Aorta (tissue), 5 donors: ENCODE results near the gene COX8C. TPM values are rescaled to one million over a fixed set of nuclear protein-coding genes. Genes with fewer than 3 reads are reported as not detected.
"Not testable (repeated sequence)": the region's sequence is repeated elsewhere in the genome, so short reads cannot be mapped to it uniquely, and the experiment has no call there.

Experiments
- ATAC-seq: fragments of 200-7000 bp; cut with Tn5 transposase; one replicate; pipeline ENCODE4 v1.9.1; 2022; ENCODE audit warnings: moderate library complexity; ENCODE audit not compliant: low FRiP score
- DNase-seq, 2 donors: peaks; one replicate each; pipeline ENCODE4 v3.0.0-alpha.2; 2020
- H3K27ac ChIP-seq, 2 donors: one replicate each; pipeline ENCODE4 v1.5.1; 2013; ENCODE audit warnings: low read length in 2 of 2, mild to moderate bottlenecking in 2 of 2, moderate library complexity in 2 of 2, control low read depth in 1 of 2, inconsistent platforms in 1 of 2, low read depth in 1 of 2
- H3K27me3 ChIP-seq, 2 donors: one replicate each; pipeline ENCODE4 v1.6.1; 2013; ENCODE audit warnings: control low read depth in 1 of 2, low read length in 1 of 2, mild to moderate bottlenecking in 1 of 2, moderate library complexity in 1 of 2; ENCODE audit not compliant: insufficient read depth in 2 of 2, control insufficient read depth in 1 of 2
- H3K36me3 ChIP-seq, 2 donors: one replicate each; pipeline ENCODE4 v1.6.1; 2013; ENCODE audit warnings: control low read depth in 1 of 2, low read length in 1 of 2, mild to moderate bottlenecking in 1 of 2; ENCODE audit not compliant: insufficient read depth in 2 of 2, control insufficient read depth in 1 of 2
- H3K4me1 ChIP-seq, 2 donors: one replicate each; pipeline ENCODE4 v1.6.1; 2013; ENCODE audit warnings: low read length in 2 of 2, control low read depth in 1 of 2, mild to moderate bottlenecking in 1 of 2, moderate library complexity in 1 of 2; ENCODE audit not compliant: insufficient read depth in 2 of 2, control insufficient read depth in 1 of 2
- H3K4me3 ChIP-seq, 2 donors: one replicate each; pipeline ENCODE4 v1.5.1; 2013; ENCODE audit warnings: low read length in 2 of 2, control low read depth in 1 of 2, mild to moderate bottlenecking in 1 of 2
- H3K9me3 ChIP-seq: one replicate; pipeline ENCODE4 v1.6.1; 2013; ENCODE audit warnings: mild to moderate bottlenecking, low read length; ENCODE audit not compliant: control insufficient read depth
- WGBS, 2 donors: extraction: QIAGEN DNeasy Blood & Tissue Kit; methylation state at CpG; one replicate each; pipeline ENCODE4 v1.1.7; 2013; 5-methylcytosine and 5-hydroxymethylcytosine counted together
- intact Hi-C, 2 donors: fragments of 100-400 bp; cut with DNase I; formaldehyde crosslinking; loops; one replicate each; pipeline versions ENCODE4 v1.14.2 to v1.15.0; 2022
- polyA plus RNA-seq, 2 donors: library from polyadenylated mRNA; stranded (reverse); fragments of 200-250 nt; gene quantifications; one replicate each; pipeline ENCODE4 v1.2.3, GENCODE V29; 2013
- total RNA-seq, 2 donors: library from RNA; stranded (reverse); fragmentation: NEBNext Ultra II Directional; extraction: Animal tissue kit (Norgen Biotek cat#: 25700); gene quantifications; one replicate each; pipeline ENCODE4 v1.2.1, GENCODE V29; 2021
- donor health status: healthy with polysubstance abuse.
- donor health status: Bipolar disorder and iron deficiency.
- donor health status: DM: no; HTN: no; CAD: no.
- donor health status: DM: no; HTN: no; CAD: no.
- donor health status: DM: yes; HTN: yes; CAD: no.

The COX8C gene
- total and polyA plus RNA-seq, 4 donors = not detected

- no peak for ATAC-seq
- Histone ChIP-seq H3K27me3 (no peaks in the 10 kb centered on the region), H3K4me1 (no peaks in the 10 kb centered on the region), H3K27ac (no peak overlapping the region), H3K4me3 (no peak overlapping the region), H3K36me3 (peaks cover 0 to 2% of the 10 kb centered on the region in 2 donors), H3K9me3 (no peaks in the 10 kb centered on the region)
- no peak for DNase-seq
- intact Hi-C loops = no loop called here
- WGBS, 2 donors = 98% methylated on average over 7 of the region's 7 CpGs
These were observed 9.1 kb upstream of the COX8C start for GRCh38 chr14:93337884-93338283.

GRCh38 chr14:93343266-93343665 is 3.7 kb upstream of the COX8C start:
- WGBS, 2 donors = 77 to 78% methylated on average over 1 of the region's 1 CpG
- ATAC-seq (no peak), DNase-seq (no peak)
- Histone ChIP-seq H3K36me3 (no peaks in the 10 kb centered on the region), H3K27me3 (no peaks in the 10 kb centered on the region), H3K4me3 (no peak overlapping the region), H3K4me1 (no peaks in the 10 kb centered on the region), H3K27ac (no peak overlapping the region), H3K9me3 (no peaks in the 10 kb centered on the region)
- intact Hi-C loops = no loop called here

DNA sequence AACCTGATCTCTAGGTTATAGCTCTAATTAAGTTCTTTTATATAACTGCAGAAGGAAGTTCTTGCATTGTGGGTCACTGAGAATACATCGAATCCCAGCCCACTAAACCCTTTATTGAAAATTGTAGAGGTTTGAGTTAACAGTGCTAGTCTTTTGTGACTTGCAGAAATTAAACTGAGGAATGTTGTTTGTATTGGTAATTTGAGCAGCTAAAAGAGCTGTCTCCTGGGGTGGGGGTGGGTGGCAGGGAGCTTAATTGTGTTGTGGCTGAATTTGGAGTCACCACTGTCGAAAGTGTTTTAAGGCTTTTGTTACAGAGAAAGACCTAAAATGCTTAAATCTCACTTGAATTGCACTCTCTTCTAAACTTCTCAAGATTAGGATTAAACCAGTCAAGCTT is 3.2 kb upstream of the COX8C start:
- ATAC-seq (no peak), DNase-seq (no peak)
- Histone ChIP-seq H3K27me3 (no peaks in the 10 kb centered on the region), H3K36me3 (no peaks in the 10 kb centered on the region), H3K27ac (no peak overlapping the region), H3K9me3 (no peaks in the 10 kb centered on the region), H3K4me1 (no peaks in the 10 kb centered on the region), H3K4me3 (no peak overlapping the region)
- 56 to 59% methylated on average over 2 of the region's 2 CpGs for WGBS, 2 donors
- intact Hi-C loops = no loop called here

GRCh38 chr14:93347850-93348249 is 868 bp downstream of the COX8C start:
- no peaks in the 10 kb centered on the region for H3K36me3 ChIP-seq
- no peaks in the 10 kb centered on the region for H3K9me3 ChIP-seq
- DNase-seq (no peak), ATAC-seq (no peak)
- H3K27me3 ChIP-seq = no peaks in the 10 kb centered on the region
- H3K27ac ChIP-seq = no peak overlapping the region
- WGBS, 2 donors = 87 to 88% methylated on average over 8 of the region's 8 CpGs
- H3K4me3 ChIP-seq = no peak overlapping the region
- intact Hi-C loops = no loop called here
- H3K4me1 ChIP-seq = no peaks in the 10 kb centered on the region

DNA sequence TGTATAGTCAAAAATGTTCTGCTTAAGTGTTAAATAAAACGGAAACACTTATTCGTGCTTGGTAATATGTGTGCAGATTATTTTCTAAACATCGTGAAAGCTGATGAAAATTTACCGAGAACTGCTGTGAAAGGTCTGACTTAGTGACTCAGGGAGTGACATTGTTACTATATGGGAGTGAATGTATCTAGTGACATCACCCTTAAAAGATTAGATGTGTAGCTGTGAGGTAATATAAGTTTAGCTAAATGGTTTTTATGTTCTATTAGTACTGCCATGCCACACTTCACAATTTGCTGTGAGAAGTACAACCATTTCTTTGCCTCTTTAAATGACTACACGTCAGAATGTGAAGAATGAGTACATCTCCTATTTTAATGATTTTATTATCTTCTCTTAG is 1.3 kb downstream of the COX8C start:
- no peak for ATAC-seq
- intact Hi-C loops = no loop called here
- H3K4me1 ChIP-seq = no peaks in the 10 kb centered on the region
- 88 to 89% methylated on average over 5 of the region's 5 CpGs for WGBS, 2 donors
- H3K27me3 ChIP-seq = no peaks in the 10 kb centered on the region
- no peak overlapping the region for H3K27ac ChIP-seq
- no peaks in the 10 kb centered on the region for H3K9me3 ChIP-seq
- DNase-seq = no peak
- H3K36me3 ChIP-seq = no peaks in the 10 kb centered on the region
- no peak overlapping the region for H3K4me3 ChIP-seq

GRCh38 chr14:93354873-93355272 is 7.9 kb downstream of the COX8C start:
- H3K4me3 ChIP-seq, H3K27ac ChIP-seq, intact Hi-C loops, H3K27me3 ChIP-seq, H3K36me3 ChIP-seq, DNase-seq, H3K9me3 ChIP-seq, ATAC-seq, H3K4me1 ChIP-seq: not testable (repeated sequence)
- 79 to 84% methylated on average over 6 of the region's 6 CpGs for WGBS, 2 donors

- Histone ChIP-seq H3K27me3 (no peaks in the 10 kb centered on the region), H3K27ac (no peak overlapping the region), H3K4me1 (no peaks in the 10 kb centered on the region), H3K36me3 (no peaks in the 10 kb centered on the region), H3K9me3 (peaks cover 5% of the 10 kb centered on the region), H3K4me3 (no peak overlapping the region)
- no peak for DNase-seq
- WGBS, 2 donors = 60 to 70% methylated on average over 5 of the region's 5 CpGs
- intact Hi-C loops = no loop called here
- ATAC-seq = no peak
These were observed 22.2 kb downstream of the COX8C start for GRCh38 chr14:93368996-93369712.

GRCh38 chr14:93369713-93370266 is 22.8 kb downstream of the COX8C start:
- H3K4me1 ChIP-seq = no peaks in the 10 kb centered on the region
- H3K9me3 ChIP-seq = peaks cover 5% of the 10 kb centered on the region
- 76 to 78% methylated on average over 4 of the region's 4 CpGs for WGBS, 2 donors
- DNase-seq = no peak
- no peaks in the 10 kb centered on the region for H3K36me3 ChIP-seq
- no peak overlapping the region for H3K27ac ChIP-seq
- intact Hi-C loops = no loop called here
- no peak for ATAC-seq
- no peak overlapping the region for H3K4me3 ChIP-seq
- H3K27me3 ChIP-seq = no peaks in the 10 kb centered on the region

DNA sequence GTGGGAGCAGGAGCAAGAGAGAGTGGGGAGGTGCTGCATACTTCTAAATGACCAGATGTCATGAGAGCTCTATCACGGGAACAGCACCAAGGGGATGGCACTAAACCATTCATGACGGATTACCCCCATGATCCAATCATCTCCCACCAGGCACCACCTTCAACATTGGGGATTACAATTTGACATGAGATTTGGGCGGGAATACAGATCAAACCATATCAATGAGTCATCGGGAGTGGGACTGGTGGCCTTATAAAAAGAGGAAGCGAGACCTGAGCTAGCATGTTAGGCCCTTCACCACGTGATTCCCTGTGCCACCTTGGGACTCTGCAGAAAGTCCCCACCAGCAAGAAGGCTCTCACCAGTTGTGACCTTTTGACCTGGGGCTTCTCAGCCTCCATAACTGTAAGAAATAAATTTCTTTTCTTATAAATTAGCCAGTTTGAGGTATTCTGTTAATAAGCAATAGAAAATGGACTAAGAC is 28.7 kb downstream of the COX8C start:
- H3K4me3 ChIP-seq = no peak overlapping the region
- H3K9me3 ChIP-seq = peaks cover 4% of the 10 kb centered on the region
- no peak overlapping the region for H3K27ac ChIP-seq
- intact Hi-C loops = no loop called here
- H3K27me3 ChIP-seq = no peaks in the 10 kb centered on the region
- WGBS, 2 donors = 84 to 87% methylated on average over 6 of the region's 6 CpGs
- ATAC-seq (no peak), DNase-seq (no peak)
- H3K36me3 ChIP-seq = no peaks in the 10 kb centered on the region
- H3K4me1 ChIP-seq = no peaks in the 10 kb centered on the region
